GM11168 (cell line): ENCODE data around the gene ANO2.

Source experiments
- in situ Hi-C: fragments of 300-500 bp; cut with MboI; formaldehyde crosslinking; loops from one replicate; pipeline ENCODE4 v1.12.0; 2022; ENCODE audit warnings: low sequenced_read_pairs; ENCODE audit not compliant: unreplicated experiment

ANO2 gene

DNA sequence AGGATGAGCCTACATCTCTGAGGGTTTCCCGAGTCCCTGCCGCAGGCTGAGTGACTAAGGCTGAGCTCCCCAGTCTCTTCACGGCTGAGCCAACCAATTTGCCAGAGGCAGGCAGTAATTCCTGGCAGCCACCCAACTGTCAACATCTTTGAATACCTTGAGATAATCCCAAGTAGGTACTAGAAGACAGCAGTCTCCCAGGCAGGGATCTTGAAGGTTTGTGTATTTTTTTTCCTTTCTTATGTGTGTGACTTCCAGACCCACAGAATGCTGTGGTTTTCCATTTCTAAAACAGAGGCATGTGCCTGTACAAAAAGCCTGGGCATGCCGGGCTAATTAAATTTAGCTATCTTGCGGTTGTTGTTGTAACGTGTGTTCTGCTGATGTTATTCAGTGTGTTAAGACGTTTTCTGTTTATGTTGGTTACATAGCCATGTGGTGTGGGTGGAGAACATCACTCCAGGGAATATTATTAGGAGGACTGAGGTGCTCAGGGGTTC, 155.5 kb downstream of the ANO2 start:
- in situ Hi-C loops = no loop called here

DNA sequence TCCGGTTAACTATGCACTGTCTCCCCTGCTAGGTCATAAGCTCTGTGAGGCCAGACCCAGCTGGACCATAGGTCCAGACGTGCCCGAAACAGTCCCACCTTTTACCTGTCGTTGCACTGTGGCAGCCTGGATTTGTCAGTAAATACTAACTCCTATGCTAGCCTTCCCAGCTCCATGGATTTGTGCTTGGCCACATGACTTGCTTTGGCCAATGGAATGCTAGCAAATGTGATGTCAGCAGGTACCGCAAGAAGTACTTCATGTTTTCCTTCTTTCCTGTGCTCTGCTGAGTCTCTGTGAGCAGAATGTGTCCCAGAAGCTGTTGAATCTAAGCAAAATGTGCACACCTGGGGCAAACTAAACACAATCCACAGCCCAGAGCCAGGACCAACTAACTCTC, 157.2 kb downstream of the ANO2 start:
- in situ Hi-C loops = no loop called here

DNA sequence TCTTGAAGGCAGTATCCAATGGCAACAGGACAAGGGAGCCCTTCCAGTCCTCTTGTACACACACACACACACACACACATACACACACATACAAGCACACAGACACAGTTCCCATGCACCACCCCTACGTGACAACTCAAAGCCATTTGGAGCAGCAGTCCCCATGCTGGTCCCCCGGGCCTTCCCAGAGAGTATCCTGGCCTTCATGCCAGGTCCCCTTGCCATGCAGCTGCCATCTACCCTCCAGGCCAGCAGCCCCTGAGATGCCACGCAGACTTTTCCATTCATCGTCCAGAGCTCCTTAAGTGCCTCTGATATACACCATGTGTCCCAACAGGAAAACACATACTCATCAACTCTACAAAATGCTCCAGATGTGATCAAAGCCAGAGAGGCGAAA, 159.5 kb downstream of the ANO2 start:
- in situ Hi-C loops = no loop called here

DNA sequence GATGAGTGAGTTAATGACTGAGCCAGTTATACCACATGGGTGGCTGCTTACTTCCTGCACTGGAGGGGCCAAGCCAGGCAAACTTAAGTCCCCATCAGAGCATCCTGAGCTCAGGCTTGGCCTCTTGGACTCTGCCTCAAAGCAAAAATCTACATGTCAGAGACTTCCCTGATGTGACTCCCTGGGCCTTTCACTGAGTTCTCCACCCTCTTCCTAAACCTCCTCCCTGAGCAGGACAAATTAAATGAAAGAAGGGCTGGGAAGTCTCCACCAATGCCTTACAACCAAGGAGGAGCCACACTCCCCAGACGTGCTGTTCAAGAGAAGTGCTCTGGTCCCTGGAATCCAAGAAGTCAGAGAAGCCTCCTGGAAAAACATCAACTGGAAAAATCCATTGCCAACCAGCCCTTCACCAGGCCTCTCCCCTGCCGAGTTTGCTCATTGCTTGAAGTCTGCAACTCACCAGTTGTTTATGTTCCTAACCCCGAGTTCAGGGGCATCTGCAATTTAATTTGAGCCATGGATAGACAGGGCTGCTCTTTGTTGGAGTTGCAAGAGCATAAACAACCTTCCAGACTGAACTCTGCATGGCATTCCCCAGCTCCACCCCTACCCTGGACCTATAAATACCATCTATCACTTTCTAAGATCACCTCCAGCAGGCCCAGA, 160.5 kb downstream of the ANO2 start:
- in situ Hi-C loops = no loop called here

DNA sequence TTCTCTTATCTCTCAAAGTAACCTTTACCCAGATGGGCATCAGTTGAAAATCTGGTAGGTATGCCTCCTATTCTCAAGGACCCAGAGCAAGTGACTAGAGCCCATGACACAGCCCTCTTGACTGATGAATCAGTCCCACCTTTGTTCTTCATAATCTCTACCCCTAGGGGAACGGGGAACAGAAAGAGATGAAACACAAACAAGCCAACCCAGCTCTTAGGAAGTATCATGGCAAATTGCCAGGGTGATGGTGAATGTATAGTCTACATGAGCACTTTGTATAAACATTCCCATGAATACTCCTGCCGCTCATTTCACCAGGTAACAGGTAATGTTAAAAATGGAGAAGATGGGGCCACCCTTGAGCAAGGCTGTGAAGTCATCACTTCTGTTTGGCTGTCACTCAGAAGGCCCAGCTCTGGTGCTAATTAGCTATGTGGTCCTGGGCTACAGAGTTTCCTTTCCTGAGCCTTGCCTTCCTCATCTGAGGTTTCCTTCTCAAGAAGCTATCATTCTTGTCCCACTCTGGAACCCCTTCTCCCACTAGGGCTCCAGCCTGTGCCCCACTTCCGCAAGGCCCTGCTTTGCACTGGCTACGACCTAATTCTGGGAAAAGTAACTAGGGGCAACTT, 161.7 kb downstream of the ANO2 start:
- in situ Hi-C loops = no loop called here

DNA sequence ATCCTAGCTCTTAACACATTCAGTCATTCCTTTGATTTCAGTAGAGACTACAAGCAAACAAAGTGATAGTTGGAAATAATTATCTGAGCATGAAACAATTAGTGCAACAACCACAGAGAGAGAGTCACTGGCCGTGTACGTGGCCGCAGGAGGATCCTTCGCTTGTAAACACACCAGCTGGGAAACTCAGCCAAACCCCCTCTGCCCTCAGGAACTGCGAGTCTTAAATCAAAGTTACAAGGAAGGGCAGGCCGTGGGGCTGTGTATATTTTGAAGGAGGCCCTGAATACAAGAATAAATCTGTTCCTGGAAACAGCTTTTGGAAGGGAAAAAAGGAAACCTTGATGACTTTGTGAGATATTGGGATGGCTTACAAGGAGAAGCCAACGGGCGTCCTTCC, 164.5 kb downstream of the ANO2 start:
- in situ Hi-C loops = no loop called here

DNA sequence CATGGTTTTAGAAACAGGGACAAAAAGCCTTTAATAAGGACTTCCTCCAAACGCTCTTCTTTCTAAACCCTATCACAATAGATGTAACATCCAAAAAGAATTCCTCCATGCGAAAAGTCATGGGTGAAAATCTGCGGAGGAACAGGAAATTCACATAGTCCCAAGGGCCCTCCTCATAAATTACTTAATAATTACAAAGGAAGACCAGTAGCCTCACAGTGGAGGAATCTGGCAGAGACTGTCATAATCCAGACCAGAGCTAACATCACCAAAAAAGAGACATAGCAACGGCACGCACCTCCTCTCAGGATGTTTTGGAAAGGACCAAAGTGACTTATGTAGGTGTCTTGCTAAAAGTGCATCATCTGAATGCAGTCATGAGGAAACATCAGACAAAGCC, 165.7 kb downstream of the ANO2 start:
- in situ Hi-C loops = no loop called here

DNA sequence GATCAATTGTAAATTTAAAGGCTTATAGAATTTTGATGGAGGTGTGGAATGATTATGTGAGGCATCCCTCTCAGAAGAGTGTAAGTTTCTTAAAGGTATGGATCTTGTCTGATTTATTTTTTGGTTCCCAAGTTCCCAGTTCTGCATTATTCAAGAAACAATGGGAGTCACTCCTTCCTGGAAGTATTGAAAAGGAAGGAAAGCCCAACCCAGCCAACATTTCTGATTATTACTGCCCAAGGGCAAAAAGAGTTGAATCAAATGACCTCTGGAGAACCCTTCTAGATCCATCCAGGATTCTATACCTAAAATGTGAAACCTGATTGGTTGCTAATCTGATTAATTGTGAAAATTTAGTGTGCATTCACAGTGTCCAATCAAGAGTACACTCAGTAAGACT, 166.2 kb downstream of the ANO2 start:
- in situ Hi-C loops = no loop called here

DNA sequence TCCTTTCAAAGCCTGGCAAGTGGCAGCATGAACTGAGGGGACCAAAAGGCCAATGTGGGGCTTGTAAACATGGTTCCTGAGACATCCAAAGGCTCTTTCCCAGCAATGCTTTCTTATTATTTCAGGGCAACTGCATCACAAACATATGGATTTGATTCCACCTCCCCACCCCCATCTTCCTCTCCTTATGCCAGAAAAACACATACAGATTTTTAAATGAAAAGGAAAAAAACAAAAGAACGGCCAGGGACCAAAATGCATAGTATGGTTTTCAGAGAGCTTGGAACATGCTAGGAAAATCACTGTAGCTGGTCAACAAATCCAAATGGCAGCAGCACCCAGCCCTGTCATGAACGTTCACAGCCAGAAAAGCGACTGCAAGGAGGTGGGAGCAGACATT, 167.6 kb downstream of the ANO2 start:
- in situ Hi-C loops = no loop called here

DNA sequence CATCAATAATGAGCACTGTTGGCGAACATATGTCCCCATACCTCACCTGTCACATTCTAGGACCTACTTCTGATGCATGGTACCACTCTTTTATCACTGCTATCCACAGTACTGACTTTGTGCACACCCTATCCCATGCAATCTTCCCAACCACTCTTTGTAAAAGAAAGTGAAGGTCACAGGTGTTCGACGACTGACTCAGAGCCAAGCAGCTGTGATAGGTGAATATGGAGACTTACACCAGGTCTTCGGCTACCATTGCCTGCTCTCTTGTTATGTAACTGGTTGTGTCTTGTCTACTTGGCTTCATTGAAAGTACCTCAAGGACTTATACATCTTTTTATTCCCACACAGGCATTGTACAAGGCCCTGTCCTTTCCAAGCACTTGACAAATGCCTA, 169.0 kb downstream of the ANO2 start:
- in situ Hi-C loops = no loop called here

DNA sequence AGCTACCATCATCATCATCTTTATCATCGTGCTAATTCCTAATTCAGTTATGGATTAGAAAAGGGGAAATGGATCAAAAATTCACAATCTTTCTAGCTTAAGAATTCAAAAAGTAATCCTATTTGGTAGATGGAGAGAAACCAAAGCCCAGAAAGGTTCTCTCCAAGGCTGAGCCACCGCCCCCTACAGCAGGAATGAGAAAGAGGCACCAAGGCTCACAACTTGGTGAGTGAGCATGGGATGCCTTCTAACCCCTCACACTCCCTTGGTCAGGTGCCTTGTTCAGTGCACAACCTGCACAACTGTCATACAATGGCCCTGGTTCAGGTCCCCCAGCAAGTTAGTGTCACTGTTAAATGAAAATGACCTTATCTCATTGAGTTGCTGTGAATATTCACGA, 171.5 kb downstream of the ANO2 start:
- in situ Hi-C loops = no loop called here

DNA sequence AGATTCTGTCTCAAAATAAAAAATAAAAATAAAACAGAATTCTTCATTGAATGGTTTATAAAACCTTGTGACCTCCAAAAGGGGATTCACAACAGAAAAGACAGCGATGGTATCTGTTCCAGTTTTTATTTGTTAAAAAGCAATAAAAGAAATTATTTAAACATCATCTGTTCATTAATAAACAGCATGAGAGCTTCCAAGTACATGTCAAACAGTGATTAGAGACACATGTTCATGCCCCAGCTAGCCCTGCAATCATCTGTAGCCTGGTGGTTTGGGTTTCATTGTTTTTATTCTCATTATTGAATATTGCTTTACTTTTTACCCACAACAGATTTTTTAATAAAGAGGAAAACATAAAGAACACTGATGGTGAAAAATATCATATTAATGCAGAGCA, 173.3 kb downstream of the ANO2 start:
- in situ Hi-C loops = no loop called here

DNA sequence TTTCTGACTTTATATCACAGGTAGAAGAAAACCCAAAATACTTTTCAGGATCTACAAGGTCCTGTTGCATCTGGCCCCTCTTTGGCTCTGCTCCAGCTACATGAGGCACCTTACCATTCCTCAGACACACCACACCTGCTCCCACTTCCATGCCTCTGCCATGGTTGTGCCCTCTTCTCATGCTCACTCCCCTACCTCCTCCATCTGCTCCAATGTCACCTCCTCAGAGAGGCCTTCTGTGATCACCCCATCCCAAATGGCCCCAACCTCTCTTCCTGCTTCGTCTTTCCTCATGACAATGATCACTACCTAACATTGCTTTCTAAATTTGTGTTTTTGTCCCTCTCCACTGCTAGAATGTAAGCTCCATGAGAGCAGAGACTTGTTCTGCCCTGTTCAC, 174.3 kb downstream of the ANO2 start:
- in situ Hi-C loops = no loop called here

DNA sequence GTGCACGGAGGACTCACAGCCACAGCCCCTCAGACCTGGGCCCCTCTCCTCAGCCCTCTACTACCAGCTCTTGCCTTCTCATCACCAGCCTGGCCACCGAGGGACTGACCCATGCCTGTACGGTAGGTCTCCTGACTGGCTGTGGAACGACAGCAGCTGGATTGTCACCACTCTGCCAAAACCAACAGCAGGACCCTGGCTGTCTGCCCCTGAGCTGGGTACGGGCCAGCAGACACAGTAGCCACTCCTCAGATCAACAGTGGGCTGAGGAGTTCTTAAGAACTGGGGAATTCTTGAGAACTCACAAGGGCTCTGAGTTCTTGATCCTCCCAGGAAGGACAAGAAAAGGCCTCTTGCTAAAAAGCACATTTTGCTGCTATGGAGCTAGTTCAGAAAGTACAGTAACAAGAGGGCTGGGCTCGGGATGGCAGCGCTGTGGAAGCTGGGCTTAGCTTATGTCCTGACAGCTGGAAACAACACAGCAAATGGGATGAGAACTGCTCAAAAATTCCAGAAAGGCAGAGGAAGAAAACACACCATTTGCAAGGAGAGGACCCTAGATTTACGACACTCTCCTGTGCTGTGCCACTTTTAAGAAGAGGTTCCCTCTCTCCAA, 176.4 kb downstream of the ANO2 start:
- in situ Hi-C loops = no loop called here

DNA sequence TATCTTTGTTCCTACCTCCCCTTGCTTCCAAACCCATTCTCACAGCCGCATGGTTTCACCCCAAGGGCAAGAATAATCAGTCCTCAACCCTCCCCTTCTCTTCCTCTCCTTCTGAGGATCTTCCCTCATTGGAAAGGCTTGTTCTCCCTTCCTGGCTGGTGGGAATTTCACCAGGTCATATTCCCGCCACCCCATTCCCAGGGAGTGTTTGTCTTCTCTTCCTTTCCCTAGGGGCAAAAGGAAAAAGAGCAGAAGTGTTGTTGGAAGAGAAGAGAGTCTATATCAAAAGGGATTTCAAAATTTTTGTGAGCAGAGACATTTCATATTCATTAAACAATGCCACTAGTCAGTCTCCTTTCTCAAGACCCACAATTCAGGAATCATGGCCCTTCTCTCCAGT, 176.9 kb downstream of the ANO2 start:
- in situ Hi-C loops = no loop called here

DNA sequence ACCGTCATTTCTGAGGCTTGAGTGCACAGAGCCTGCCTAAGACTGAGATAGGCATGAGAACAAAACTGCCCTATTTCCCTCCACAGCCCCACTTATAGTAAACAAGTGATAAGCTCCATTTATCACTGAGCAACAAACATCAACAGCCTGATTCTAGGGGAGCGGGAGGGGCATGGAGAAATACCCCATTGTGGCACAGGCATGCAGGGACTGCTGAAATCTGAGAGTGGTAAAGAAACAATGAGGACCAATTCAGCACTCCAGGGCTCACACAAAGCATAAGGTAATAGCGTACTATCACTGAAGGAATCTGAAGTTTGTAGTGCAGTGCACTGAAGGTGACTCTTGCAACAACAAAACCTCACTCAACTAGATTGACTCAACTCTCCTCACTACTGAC, 186.7 kb downstream of the ANO2 start:
- in situ Hi-C loops = no loop called here

DNA sequence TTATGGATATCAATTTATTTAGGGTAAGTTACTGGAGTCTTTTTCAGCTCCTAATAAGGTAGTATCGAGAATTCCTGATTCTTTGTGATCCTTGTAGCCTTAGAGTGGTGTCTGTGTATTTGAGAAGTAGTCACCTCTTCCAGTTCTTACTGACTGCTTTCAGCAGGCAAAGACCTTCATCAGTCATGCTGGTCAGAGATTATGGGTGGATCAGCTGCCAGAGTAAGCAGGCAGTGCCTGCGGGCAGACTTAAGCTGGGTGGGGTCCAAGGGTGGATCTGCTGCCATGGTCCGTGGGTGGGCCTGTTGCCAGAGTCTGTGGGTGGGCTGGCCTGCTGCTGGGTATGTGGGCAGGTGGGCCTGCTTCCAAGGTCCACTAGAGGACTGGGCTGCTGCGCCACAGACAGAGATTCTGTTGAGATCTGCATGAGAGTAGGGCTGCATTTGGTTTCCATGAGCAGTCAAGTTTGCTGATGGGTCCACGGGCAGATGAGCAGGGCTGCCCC, 188.7 kb downstream of the ANO2 start:
- in situ Hi-C loops = no loop called here

DNA sequence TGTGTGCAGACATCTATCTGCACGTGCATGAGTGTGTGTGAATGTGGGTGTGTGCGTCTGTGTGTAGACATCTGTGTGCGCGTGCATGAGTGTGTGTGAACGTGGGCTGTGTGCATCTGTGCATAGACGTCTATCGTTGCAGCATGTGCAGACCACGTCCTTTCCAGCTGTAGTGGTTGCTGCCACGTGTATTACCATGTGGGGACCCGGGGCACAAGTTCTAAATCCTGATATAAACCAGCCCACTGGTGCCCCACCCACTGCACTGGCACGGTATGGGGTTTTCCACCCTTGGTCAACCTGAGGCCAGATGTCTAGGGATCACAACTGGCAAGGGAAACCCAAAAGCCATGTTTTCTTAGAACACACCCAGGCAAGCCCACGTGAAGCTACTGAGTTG, 197.0 kb downstream of the ANO2 start:
- in situ Hi-C loops = no loop called here

DNA sequence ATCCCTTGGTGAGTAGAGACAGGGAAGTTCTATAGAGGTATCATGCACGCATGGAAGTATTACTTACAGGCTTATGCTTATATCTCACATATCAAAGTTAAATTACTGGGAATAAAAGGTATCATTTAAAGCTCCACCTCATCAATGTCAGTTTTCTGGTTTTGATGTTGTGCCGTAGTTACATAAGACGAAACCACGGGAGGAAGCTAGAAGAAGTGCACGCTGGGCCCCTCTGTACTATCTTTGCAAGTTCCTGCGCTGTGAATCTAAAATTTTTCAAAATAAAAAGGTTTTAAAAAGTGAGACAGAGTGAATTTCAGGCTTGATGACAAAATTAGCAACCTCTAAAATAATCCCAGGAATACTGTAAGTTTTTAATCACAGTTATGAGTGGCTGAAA, 198.1 kb downstream of the ANO2 start:
- in situ Hi-C loops = no loop called here

DNA sequence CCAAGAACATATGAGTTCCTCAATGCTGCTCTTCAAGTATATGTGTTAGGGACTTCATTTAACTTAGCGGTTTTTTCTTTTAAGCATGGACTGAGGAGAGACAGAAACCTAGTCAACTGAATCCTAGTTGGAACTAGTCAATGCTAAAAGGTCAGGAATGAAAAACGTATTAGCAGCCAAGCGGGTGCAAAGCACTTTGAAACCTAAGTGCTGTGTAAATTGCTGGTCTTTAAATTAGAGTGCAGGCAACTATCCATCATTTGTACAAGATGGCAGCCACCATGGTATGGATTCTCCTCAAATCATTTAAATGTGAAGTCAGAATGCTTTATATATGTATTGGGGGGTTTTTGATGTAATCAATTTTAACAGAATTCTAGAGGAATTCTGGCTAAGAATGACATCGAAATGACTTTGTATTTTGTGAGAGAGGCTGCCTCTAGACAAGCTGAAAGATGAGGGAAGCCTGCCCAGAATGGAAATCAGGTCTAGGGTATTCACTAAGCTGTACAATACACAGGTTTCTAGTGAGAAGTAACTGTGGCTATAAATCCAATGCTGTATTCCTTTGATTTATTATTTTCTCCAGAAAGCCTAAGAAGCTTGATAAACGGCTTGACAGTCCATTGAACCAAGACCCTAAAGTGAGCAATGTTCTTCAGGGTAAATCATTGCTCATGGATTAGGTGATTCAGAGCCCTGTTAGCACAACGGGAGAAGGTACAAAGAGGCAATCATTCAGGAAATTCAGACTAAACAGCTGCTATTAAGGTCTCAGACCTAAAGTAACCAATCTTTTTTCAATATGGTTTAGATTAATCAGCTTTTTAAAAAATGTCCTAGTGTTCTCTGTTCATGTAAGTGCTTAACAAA, 198.8 kb downstream of the ANO2 start:
- in situ Hi-C loops = no loop called here
